SJCRH30 (cell line): ENCODE measurements around the gene RAPSN. TPM values are rescaled to one million over a fixed set of nuclear protein-coding genes. Genes with fewer than 3 reads are reported as not detected.

Experiments used
- DNase-seq, 2 experiments: peaks; one replicate each; pipeline ENCODE4 v3.0.0-alpha.2; 2015 to 2020
- H3K27ac ChIP-seq: fragments of 250-450 bp; sonication (Bioruptor Pico); 2 replicates; pipeline ENCODE4 v1.5.1; 2020; ENCODE audit warnings: mild to moderate bottlenecking, moderate library complexity
- H3K27me3 ChIP-seq: fragments of 250-450 bp; sonication (Bioruptor Pico); 2 replicates; pipeline ENCODE4 v1.5.1; 2020; ENCODE audit warnings: mild to moderate bottlenecking, moderate library complexity
- H3K36me3 ChIP-seq: fragments of 250-450 bp; sonication (Bioruptor Pico); 2 replicates; pipeline ENCODE4 v1.5.1; 2020; ENCODE audit warnings: mild to moderate bottlenecking, moderate library complexity
- H3K4me1 ChIP-seq: fragments of 250-450 bp; sonication (Bioruptor Pico); 2 replicates; pipeline ENCODE4 v1.5.1; 2020; ENCODE audit warnings: mild to moderate bottlenecking, moderate library complexity
- H3K4me3 ChIP-seq: fragments of 250-450 bp; sonication (Bioruptor Pico); 2 replicates; pipeline ENCODE4 v1.5.1; 2020; ENCODE audit warnings: mild to moderate bottlenecking, moderate library complexity
- H3K9me3 ChIP-seq: fragments of 250-450 bp; sonication (Bioruptor Pico); replicated peaks from 2 replicates; pipeline ENCODE4 v1.5.1; 2020; ENCODE audit warnings: mild to moderate bottlenecking, moderate library complexity
- total RNA-seq: library from RNA; depleted of rRNA; stranded (reverse); fragments of >200 nt; shearing (Covaris generic); gene quantifications from 2 replicates; pipeline ENCODE4 v1.2.3, GENCODE V29; 2014

Gene RAPSN
- total RNA-seq, 1 experiment from 2014 or later, result 91.3 TPM

- Histone ChIP-seq H3K27ac (peak overlapping the region; percentile 93), H3K4me1 (peaks cover 10% of the 10 kb centered on the region), H3K9me3 (no peaks in the 10 kb centered on the region), H3K27me3 (no peaks in the 10 kb centered on the region), H3K4me3 (peak overlapping the region; percentile 71), H3K36me3 (peaks cover 25% of the 10 kb centered on the region)
- no peak for DNase-seq
Observed at GRCh38 chr11:47447906-47448305, 1.0 kb downstream of the RAPSN start.

DNA sequence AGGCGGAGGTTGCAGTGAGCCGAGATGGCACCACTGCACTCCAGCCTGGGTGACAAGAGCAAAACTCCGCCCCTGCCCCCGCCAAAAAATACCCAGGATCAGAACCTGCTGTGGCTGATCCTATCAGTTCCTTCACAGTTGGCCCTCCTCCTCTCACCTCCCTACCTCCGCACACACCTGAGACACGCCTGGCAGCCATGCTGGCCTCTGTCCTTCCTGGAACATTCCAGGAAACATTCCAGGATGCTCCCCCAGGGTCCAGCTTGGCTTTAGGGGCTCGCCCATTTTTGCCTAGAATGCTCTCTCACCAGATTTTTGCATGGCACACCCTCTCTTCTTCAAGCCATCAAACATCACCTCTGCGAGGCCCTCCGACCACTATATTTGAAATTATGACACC is 2.1 kb downstream of the RAPSN start:
- no peak for DNase-seq
- Histone ChIP-seq H3K4me3 (no peak overlapping the region), H3K36me3 (peaks cover 35% of the 10 kb centered on the region), H3K4me1 (peaks cover 10% of the 10 kb centered on the region), H3K9me3 (no peaks in the 10 kb centered on the region), H3K27ac (no peak overlapping the region), H3K27me3 (no peaks in the 10 kb centered on the region)

GRCh38 chr11:47445840-47446239 is 3.1 kb downstream of the RAPSN start:
- no peak overlapping the region for H3K27ac ChIP-seq
- H3K27me3 ChIP-seq, result no peaks in the 10 kb centered on the region
- DNase-seq, result no peak
- peaks cover 40% of the 10 kb centered on the region for H3K36me3 ChIP-seq
- peaks cover 10% of the 10 kb centered on the region for H3K4me1 ChIP-seq
- no peak overlapping the region for H3K4me3 ChIP-seq
- H3K9me3 ChIP-seq, result no peaks in the 10 kb centered on the region

GRCh38 chr11:47443817-47444216 is 5.1 kb downstream of the RAPSN start:
- no peaks in the 10 kb centered on the region for H3K9me3 ChIP-seq
- H3K27me3 ChIP-seq, result no peaks in the 10 kb centered on the region
- H3K36me3 ChIP-seq, result peaks cover 45% of the 10 kb centered on the region
- H3K4me1 ChIP-seq, result no peaks in the 10 kb centered on the region; the same call in 1 of the 2 replicates
- no peak overlapping the region for H3K4me3 ChIP-seq
- no peak overlapping the region for H3K27ac ChIP-seq
- no peak for DNase-seq

DNA sequence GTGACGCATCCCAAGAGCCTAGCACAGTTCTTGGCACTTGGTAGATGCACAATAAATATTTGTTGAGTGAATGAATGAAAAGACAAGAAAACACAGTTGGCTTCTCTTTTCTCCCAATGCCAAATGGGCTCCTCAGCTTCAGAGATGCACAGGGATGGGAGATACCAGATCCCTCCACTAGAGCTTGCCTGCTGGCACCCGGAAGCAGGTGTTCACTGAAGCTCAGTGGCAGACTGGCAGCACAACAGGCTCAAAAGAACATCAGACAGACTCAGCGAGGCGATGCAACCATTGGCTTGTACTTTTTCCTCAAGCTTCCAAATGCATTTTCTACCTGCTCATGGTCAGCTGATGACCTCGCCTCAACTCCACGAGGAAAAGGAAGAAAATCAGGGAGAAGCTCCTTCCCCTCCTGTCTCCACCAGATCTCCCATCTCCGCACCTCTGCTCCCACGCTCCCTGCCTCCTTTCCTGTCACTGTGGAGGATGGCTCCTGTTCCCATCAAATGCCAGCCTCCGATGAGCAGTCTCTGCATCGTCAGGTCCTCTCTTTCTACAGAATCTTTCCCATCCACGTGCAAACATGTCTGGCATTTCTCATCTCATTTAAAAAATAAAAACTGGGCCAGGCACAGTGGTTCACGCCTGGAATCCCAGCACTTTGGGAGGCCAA is 5.8 kb downstream of the RAPSN start:
- no peaks in the 10 kb centered on the region for H3K9me3 ChIP-seq
- DNase-seq, result no peak
- H3K27me3 ChIP-seq, result no peaks in the 10 kb centered on the region
- H3K27ac ChIP-seq, result no peak overlapping the region
- no peaks in the 10 kb centered on the region; the same call in 1 of the 2 replicates for H3K4me1 ChIP-seq
- peaks cover 45% of the 10 kb centered on the region for H3K36me3 ChIP-seq
- no peak overlapping the region for H3K4me3 ChIP-seq

GRCh38 chr11:47442514-47442913 is 6.4 kb downstream of the RAPSN start:
- DNase-seq, result no peak
- no peak overlapping the region for H3K27ac ChIP-seq
- H3K36me3 ChIP-seq, result peaks cover 42% of the 10 kb centered on the region
- H3K9me3 ChIP-seq, result no peaks in the 10 kb centered on the region
- H3K4me1 ChIP-seq, result no peaks in the 10 kb centered on the region; the same call in 1 of the 2 replicates
- H3K27me3 ChIP-seq, result no peaks in the 10 kb centered on the region
- no peak overlapping the region for H3K4me3 ChIP-seq

DNA sequence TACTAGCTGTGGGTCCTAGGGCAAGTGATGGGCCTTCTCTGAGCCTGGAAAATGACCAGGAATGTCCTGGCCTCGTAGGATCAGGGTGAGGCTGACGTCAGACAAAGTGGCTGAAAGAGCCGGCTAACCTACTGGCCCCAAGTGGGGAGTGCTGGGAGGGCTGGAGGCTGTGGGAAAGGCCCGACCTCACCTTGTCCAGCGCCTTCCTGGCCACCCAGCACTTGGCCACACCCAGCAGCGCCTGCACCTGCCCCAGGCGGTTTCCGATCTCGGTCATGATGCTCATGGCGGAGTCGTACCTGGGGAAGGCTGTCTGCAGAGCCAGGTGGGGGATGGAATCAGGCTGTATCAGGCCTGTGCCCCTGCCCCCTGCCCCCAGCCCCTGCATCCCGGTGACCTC is 7.5 kb downstream of the RAPSN start:
- no peaks in the 10 kb centered on the region for H3K4me1 ChIP-seq
- H3K36me3 ChIP-seq, result peaks cover 34% of the 10 kb centered on the region
- no peaks in the 10 kb centered on the region for H3K27me3 ChIP-seq
- no peaks in the 10 kb centered on the region for H3K9me3 ChIP-seq
- no peak overlapping the region for H3K4me3 ChIP-seq
- H3K27ac ChIP-seq, result no peak overlapping the region
- DNase-seq, result no peak

DNA sequence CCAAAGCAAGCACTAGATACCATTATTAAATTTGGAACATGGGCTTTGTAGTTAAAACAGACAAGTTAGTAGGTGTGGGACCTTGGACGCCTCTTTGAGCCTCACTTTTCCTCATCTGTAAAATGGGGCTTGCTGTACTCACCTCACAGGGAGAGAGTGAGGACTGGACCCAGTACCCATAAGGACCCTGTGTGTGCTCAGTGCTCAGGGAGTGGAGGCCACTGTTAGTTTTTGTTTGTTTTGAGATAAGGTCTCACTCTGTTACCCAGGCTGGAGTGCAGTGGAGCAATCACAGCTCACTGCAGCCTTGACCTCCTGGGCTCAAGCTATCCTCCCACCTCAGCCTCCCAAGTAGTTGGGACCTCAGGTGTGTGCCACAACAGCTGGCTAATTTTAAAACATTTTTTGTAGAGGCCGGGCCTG is 8.9 kb downstream of the RAPSN start:
- H3K27ac ChIP-seq, result no peak overlapping the region
- H3K36me3 ChIP-seq, result peaks cover 32% of the 10 kb centered on the region
- H3K4me3 ChIP-seq, result no peak overlapping the region
- DNase-seq, result no peak
- H3K4me1 ChIP-seq, result no peaks in the 10 kb centered on the region
- H3K27me3 ChIP-seq, result no peaks in the 10 kb centered on the region
- no peaks in the 10 kb centered on the region for H3K9me3 ChIP-seq

DNA sequence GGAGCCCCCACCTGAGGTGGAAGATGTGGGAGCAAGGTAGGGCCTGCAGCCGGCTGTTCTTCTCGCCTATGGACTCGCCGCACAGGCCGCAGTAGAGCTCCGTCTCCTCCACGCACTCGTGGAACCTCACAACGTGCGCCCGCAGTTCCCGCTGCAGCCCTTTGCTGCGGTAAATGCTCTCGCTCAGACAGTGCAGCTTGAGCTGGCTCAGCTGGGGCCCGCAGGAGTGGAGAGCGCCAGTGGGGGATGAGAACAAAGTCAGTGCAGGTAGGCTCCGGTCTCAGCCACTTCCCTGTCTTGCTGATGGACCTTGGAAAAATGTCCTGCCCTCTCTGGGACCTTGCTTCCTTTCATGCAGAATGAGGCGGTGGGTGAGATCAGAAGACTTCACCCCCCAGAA is 10.2 kb downstream of the RAPSN start:
- no peaks in the 10 kb centered on the region for H3K27me3 ChIP-seq
- DNase-seq, result no peak
- H3K36me3 ChIP-seq, result peaks cover 27% of the 10 kb centered on the region
- no peak overlapping the region for H3K4me3 ChIP-seq
- H3K4me1 ChIP-seq, result no peaks in the 10 kb centered on the region
- no peak overlapping the region for H3K27ac ChIP-seq
- H3K9me3 ChIP-seq, result no peaks in the 10 kb centered on the region

GRCh38 chr11:47437746-47438418 is 11.1 kb downstream of the RAPSN start:
- Histone ChIP-seq H3K9me3 (no peaks in the 10 kb centered on the region), H3K36me3 (peaks cover 20% of the 10 kb centered on the region), H3K4me3 (no peak overlapping the region), H3K27me3 (no peaks in the 10 kb centered on the region), H3K27ac (no peak overlapping the region), H3K4me1 (peaks cover 4% of the 10 kb centered on the region)
- DNase-seq, result no peak

DNA sequence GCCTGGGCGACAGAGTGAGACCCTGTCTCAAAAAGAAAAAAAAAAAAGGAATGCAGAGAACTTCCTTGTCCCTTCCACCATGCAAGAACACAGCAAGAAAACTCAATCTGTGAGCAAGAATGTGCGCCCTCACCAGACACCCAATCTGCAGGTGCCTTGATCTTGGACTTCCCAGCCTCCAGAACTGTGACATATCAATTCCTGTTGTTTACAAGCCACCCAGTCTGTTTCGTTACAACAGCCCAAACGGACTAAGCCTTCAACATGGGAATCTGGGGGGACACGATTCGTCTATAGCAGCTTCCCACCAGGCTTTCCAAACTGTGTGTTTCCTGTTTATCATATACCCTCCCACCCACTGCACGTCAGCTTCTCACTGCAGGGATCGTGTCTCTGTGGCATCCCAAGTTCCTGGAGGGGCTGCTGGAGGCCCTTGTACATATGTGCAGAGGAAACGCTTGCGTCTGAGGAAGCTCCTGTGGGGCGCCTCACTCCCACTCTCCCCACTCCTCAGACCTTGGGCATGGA is 11.7 kb downstream of the RAPSN start:
- H3K4me3 ChIP-seq, result no peak overlapping the region
- peaks cover 14% of the 10 kb centered on the region; the same call in 1 of the 2 replicates for H3K36me3 ChIP-seq
- H3K9me3 ChIP-seq, result no peaks in the 10 kb centered on the region
- no peaks in the 10 kb centered on the region for H3K27me3 ChIP-seq
- no peak for DNase-seq
- H3K27ac ChIP-seq, result no peak overlapping the region
- peaks cover 6% of the 10 kb centered on the region for H3K4me1 ChIP-seq

DNA sequence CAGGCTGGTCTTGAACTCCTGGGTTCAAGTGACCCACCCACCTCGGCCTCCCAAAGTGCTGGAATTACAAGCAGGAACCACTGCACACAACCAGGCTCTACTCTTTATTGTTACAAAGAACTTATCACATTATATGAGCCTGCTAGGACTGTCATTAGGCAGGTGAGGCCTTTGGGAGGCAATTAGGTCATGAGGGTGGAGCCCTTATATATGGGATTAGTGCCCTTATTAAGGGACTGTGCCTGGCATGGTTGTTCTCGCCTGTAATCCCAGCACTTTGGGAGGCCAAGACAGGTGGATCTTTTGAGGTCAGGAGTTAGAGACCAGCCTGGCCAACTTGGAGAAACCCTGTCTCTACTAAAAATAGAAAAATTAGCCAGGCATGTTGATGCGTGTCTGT is 12.2 kb downstream of the RAPSN start:
- Histone ChIP-seq H3K27ac (no peak overlapping the region), H3K4me3 (no peak overlapping the region)
- no peak for DNase-seq

DNA sequence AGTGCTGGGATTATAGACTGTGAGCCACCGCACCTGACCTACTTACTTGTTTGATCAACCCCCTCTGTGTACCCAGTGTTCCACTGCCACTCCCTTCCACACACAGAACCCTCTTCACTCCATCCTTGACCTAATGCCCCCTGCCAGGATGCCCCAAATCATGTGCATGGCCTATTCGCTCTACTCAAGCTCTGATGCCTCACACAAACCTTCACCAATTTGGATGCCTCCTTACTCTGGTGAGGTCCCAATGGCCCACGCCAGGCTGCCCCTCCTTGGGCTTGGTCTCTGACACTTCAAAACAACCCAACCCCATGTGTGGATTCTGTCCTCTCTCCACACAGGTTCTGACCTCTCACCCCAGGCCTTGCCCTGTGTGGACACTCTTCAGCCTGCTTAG is 13.2 kb downstream of the RAPSN start:
- H3K9me3 ChIP-seq, result no peaks in the 10 kb centered on the region
- H3K27ac ChIP-seq, result no peak overlapping the region
- H3K36me3 ChIP-seq, result 0 out of 2 replicates have a peak, but pooled peaks cover 4% of the 10 kb centered on the region
- H3K4me3 ChIP-seq, result no peak overlapping the region
- no peaks in the 10 kb centered on the region for H3K27me3 ChIP-seq
- peaks cover 6% of the 10 kb centered on the region for H3K4me1 ChIP-seq
- no peak for DNase-seq

More for the DNA sequence above, 12.2 kb downstream of the RAPSN start:
- Histone ChIP-seq H3K27me3 (no peaks in the 10 kb centered on the region), H3K4me1 (peaks cover 6% of the 10 kb centered on the region), H3K9me3 (no peaks in the 10 kb centered on the region), H3K36me3 (peaks cover 8% of the 10 kb centered on the region; the same call in 1 of the 2 replicates)

- H3K27me3 ChIP-seq, result no peaks in the 10 kb centered on the region
- no peak for DNase-seq
- H3K27ac ChIP-seq, result no peak overlapping the region
Observed at GRCh38 chr11:47434011-47434786, 14.7 kb downstream of the RAPSN start.

DNA sequence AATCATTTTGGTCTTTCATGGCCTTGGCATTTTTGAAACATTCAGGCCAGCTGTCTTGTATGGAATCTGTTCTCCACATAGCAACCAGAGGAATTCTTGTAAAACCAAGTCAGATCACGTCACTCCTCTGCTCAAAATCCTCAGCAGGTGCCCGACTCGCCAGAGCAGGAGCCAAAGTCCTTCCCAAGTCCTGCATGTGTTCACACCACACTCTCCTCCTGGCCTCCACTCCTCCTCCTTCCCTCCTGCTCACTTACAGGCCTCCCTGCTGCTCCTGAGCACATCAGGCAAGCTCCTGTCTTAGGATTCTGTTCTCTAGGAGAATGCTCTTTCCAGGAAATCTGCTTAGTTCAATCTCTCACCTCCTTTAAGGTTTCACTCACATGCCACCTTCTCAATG is 15.8 kb downstream of the RAPSN start:
- Histone ChIP-seq H3K36me3 (no peaks in the 10 kb centered on the region), H3K4me3 (no peak overlapping the region), H3K9me3 (no peaks in the 10 kb centered on the region), H3K4me1 (peaks cover 6% of the 10 kb centered on the region), H3K27me3 (no peaks in the 10 kb centered on the region), H3K27ac (no peak overlapping the region)
- DNase-seq, result peak; percentile 85

More at GRCh38 chr11:47434011-47434786, 14.7 kb downstream of the RAPSN start:
- no peaks in the 10 kb centered on the region for H3K36me3 ChIP-seq
- H3K4me3 ChIP-seq, result no peak overlapping the region
- no peaks in the 10 kb centered on the region for H3K9me3 ChIP-seq
- H3K4me1 ChIP-seq, result peaks cover 6% of the 10 kb centered on the region
